Fibroblast of pulmonary artery (primary cell): ENCODE results near the gene S1PR3.

Experiments used
- DNase-seq: peaks from one replicate; pipeline ENCODE4 v3.0.0-alpha.2; 2010; ENCODE audit warnings: low read depth
- H3K4me3 ChIP-seq: replicated peaks from 2 replicates; pipeline ENCODE4 v1.5.1; 2011; ENCODE audit warnings: low read depth, mild to moderate bottlenecking, control low read depth, low read length, moderate library complexity
- TF ChIP-seq, protein P1 (sequence below): IDR thresholded peaks from 2 replicates; pipeline ENCODE4 v1.5.1; 2011; ENCODE audit warnings: mild to moderate bottlenecking, control low read depth, low read length, inconsistent platforms; ENCODE audit errors: missing control alignments

Gene S1PR3

DNA sequence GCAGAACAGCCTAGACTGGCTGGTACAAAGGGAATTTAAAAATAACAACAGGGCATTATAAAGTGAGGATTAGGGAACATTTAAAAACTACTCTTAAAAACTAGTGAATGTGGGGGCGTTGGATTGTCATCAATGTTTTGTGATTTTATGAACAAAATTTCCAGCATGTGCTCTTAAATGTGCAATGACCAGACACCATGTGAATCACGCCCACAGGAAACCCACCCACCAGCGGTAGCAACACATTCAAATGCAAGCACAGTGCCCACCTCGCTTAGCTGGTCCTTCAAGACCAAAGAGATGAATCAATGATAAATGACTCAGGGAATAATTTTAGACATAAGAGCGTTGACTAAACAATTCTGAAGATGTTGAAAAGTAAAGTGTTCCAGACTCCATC lies 40.9 kb downstream of the S1PR3 start:
- no peak for DNase-seq
- TF ChIP-seq, protein P1, sequence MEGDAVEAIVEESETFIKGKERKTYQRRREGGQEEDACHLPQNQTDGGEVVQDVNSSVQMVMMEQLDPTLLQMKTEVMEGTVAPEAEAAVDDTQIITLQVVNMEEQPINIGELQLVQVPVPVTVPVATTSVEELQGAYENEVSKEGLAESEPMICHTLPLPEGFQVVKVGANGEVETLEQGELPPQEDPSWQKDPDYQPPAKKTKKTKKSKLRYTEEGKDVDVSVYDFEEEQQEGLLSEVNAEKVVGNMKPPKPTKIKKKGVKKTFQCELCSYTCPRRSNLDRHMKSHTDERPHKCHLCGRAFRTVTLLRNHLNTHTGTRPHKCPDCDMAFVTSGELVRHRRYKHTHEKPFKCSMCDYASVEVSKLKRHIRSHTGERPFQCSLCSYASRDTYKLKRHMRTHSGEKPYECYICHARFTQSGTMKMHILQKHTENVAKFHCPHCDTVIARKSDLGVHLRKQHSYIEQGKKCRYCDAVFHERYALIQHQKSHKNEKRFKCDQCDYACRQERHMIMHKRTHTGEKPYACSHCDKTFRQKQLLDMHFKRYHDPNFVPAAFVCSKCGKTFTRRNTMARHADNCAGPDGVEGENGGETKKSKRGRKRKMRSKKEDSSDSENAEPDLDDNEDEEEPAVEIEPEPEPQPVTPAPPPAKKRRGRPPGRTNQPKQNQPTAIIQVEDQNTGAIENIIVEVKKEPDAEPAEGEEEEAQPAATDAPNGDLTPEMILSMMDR: no peak
- no peak overlapping the region for H3K4me3 ChIP-seq

DNA sequence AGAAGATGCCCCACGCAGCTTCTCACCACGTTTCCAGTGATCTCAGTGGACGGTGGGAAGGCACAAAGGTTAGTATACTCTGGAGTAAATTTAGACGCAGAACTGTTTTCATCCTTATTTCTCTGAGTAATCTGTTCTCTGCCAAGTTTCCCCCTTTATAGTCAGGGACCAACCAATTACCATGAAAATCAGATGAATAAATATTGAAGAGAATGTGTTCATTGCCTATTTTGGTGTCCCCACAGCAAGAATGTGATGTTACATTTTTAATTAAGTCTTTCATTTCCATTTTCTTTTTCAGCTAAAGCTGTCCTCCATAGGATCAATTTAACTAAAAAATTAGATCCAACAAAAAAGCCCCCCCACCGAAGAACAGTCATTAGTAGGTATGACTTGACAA lies 41.4 kb downstream of the S1PR3 start:
- DNase-seq: no peak
- TF ChIP-seq, protein P1: no peak
- no peak overlapping the region for H3K4me3 ChIP-seq

GRCh38 chr9:89036383-89036782 lies 45.1 kb downstream of the S1PR3 start:
- H3K4me3 ChIP-seq: no peak overlapping the region
- TF ChIP-seq, protein P1: no peak
- peak; percentile 59 for DNase-seq

GRCh38 chr9:89036891-89037290 lies 45.6 kb downstream of the S1PR3 start:
- TF ChIP-seq, protein P1: no peak
- no peak for DNase-seq
- H3K4me3 ChIP-seq: no peak overlapping the region

DNA sequence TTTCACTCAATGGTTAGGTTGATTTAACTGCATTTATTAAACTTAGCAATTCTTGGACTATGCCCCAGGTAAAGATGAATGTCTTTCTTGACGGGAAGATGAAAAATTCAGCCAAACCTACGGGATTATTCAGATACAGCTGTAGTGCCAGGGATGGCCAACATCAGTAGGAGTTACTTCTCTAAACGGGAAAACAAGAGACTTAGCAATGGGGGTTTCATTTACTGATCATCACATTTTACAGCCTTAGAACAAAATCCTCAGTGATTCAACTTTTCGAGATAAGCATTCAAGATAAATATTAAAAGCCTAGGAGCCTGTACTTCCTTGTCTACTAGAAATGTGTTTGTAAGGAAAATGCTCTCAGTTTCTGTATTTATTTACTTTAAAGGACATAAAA lies 46.1 kb downstream of the S1PR3 start:
- TF ChIP-seq, protein P1: no peak
- no peak overlapping the region for H3K4me3 ChIP-seq
- DNase-seq: peak; percentile 21

DNA sequence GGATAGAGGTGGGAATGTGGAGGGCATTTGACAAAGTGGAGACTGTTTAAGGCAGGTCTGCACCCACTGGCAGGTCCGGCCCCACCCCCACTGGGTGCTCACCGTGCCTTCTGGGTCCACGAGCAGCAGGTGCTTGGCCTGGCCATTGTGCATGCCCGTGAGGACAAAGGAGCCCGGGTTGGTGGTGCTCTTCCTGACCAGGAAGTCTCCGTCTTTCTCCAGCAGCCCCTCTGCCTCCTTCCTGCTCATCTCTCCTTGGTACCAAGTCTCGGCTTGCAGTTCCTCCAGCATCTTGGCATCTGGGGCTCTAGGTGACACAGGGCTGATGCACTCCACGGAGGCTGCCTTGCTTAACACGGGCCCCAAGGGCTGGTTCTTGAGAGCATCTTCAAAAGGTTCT lies 46.6 kb downstream of the S1PR3 start:
- TF ChIP-seq, protein P1: no peak
- H3K4me3 ChIP-seq: no peak overlapping the region
- no peak for DNase-seq

DNA sequence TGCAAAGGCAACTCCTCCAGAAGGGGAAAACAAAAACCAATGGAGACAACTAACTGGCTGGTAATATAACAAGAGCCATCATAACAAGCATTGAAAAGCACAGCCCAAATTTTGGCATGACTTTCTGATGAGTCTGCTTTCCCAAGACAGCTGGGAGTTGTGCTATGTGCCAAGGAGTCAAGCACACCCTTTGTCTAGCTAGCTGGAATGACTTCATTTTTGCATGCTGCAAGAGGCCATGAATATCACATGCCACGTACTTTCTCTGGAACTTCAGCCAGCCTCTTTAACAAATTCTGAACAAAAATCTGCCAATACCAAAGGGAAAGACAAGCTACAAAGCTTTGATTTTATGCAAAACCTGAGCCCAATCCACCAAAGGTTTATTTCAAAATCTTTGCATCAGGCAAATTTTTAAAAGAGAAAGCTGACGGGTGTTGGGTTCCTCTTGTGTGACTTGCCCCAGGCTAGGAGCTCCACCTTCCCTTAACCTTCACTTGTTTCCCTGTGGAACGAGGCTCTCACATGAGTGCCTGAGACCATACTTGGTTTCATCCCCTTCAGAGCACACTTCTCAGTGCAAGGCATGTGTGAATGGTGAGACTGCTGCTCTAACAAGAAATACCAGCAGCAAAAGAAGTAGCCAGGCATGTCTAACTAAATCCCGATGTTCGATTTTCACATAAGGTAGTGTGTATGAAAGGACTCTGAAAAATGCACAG lies 47.3 kb downstream of the S1PR3 start:
- no peak overlapping the region for H3K4me3 ChIP-seq
- DNase-seq: peak; percentile 97
- TF ChIP-seq, protein P1: no peak
